Thoracic aorta (tissue), 2 donors: ENCODE results near the gene TAPBPL. TPM values are rescaled to one million over a fixed set of nuclear protein-coding genes. Genes with fewer than 3 reads are reported as not detected.

ENCODE experiments used
- ATAC-seq: fragments of 150-250 bp; one replicate; pipeline ENCODE4 v1.8.0; 2017; ENCODE audit warnings: low read depth; ENCODE audit not compliant: insufficient number of reproducible peaks, low FRiP score
- DNase-seq: peaks from one replicate; pipeline ENCODE4 v3.0.0-alpha.2; 2020; ENCODE audit warnings: low spot score
- H3K27ac ChIP-seq, 2 donors: fragments of 200-600 bp; sonication (generic); 1 replicate in 1 of 2; 2 replicates in 1 of 2; pipeline ENCODE4 v1.5.1; 2016; ENCODE audit warnings: mild to moderate bottlenecking in 2 of 2, moderate library complexity in 2 of 2
- H3K27me3 ChIP-seq: fragments of 200-600 bp; sonication (generic); replicated peaks from 2 replicates; pipeline ENCODE4 v1.6.0; 2016; ENCODE audit warnings: mild to moderate bottlenecking; ENCODE audit not compliant: insufficient read depth
- H3K36me3 ChIP-seq: fragments of 200-600 bp; sonication (generic); one replicate; pipeline ENCODE4 v1.5.1; 2016
- H3K4me1 ChIP-seq, 2 donors: fragments of 200-600 bp; sonication (generic); 1 replicate in 1 of 2; 2 replicates in 1 of 2; pipeline versions ENCODE4 v1.5.1 to v1.6.0; 2016; ENCODE audit warnings: low read depth in 2 of 2, mild to moderate bottlenecking in 1 of 2; ENCODE audit not compliant: control insufficient read depth in 1 of 2
- H3K4me3 ChIP-seq: fragments of 200-600 bp; sonication (generic); 2 replicates; pipeline ENCODE4 v1.5.1; 2016; ENCODE audit warnings: mild to moderate bottlenecking
- H3K9me3 ChIP-seq: fragments of 200-600 bp; sonication (generic); 2 replicates; pipeline ENCODE4 v1.5.1; 2016
- CTCF ChIP-seq: fragments of 200-600 bp; sonication (generic); IDR thresholded peaks from one replicate; pipeline ENCODE4 v1.5.1; 2019; ENCODE audit warnings: antibody characterized with exemption
- total RNA-seq, 2 donors: library from RNA; depleted of rRNA; stranded (reverse); fragments of >200 nt; gene quantifications; one replicate each; pipeline versions ENCODE4 v1.1.0 to v1.2.3, GENCODE V29; 2016

The TAPBPL gene
- total RNA-seq, 2 donors from 2014 or later = 23.7 to 37.5 TPM

GRCh38 chr12:6432991-6433390, 18.9 kb upstream of the TAPBPL start:
- no peak for ATAC-seq
- Histone ChIP-seq H3K36me3 (no peaks in the 10 kb centered on the region), H3K27ac (no peak overlapping the region), H3K4me1 (peaks cover 9 to 16% of the 10 kb centered on the region in 2 donors), H3K9me3 (no peaks in the 10 kb centered on the region), H3K27me3 (no peaks in the 10 kb centered on the region), H3K4me3 (no peak overlapping the region)
- no peak for TF ChIP-seq CTCF
- DNase-seq = no peak

- peaks cover 9 to 16% of the 10 kb centered on the region in 2 donors for H3K4me1 ChIP-seq
- ATAC-seq = no peak
- H3K27ac ChIP-seq = no peak overlapping the region
- no peak overlapping the region for H3K4me3 ChIP-seq
- H3K9me3 ChIP-seq = no peaks in the 10 kb centered on the region
- H3K36me3 ChIP-seq = no peaks in the 10 kb centered on the region
- no peak for TF ChIP-seq CTCF
- no peaks in the 10 kb centered on the region for H3K27me3 ChIP-seq
- no peak for DNase-seq
Observed at GRCh38 chr12:6434205-6435140, 17.4 kb upstream of the TAPBPL start.

- H3K4me1 ChIP-seq = peaks cover 0 to 5% of the 10 kb centered on the region in 2 donors
- H3K36me3 ChIP-seq = no peaks in the 10 kb centered on the region
- H3K27me3 ChIP-seq = no peaks in the 10 kb centered on the region
- no peak for DNase-seq
- no peak overlapping the region for H3K4me3 ChIP-seq
- H3K27ac ChIP-seq = no peak overlapping the region
- H3K9me3 ChIP-seq = no peaks in the 10 kb centered on the region
- TF ChIP-seq CTCF = no peak
- no peak for ATAC-seq
Observed at GRCh38 chr12:6435961-6436715, 15.7 kb upstream of the TAPBPL start.

- no peak for TF ChIP-seq CTCF
- H3K4me1 ChIP-seq = no peaks in the 10 kb centered on the region
- H3K27ac ChIP-seq = no peak overlapping the region
- no peak for ATAC-seq
- H3K4me3 ChIP-seq = no peak overlapping the region
- H3K36me3 ChIP-seq = no peaks in the 10 kb centered on the region
- no peaks in the 10 kb centered on the region for H3K9me3 ChIP-seq
- DNase-seq = no peak
- H3K27me3 ChIP-seq = no peaks in the 10 kb centered on the region
Observed at GRCh38 chr12:6437586-6437985, 14.3 kb upstream of the TAPBPL start.

- ATAC-seq = no peak
Observed at GRCh38 chr12:6438345-6438744, 13.5 kb upstream of the TAPBPL start.

More at GRCh38 chr12:6438345-6438744, 13.5 kb upstream of the TAPBPL start:
- no peak for DNase-seq
- no peaks in the 10 kb centered on the region for H3K9me3 ChIP-seq
- no peak for TF ChIP-seq CTCF
- no peaks in the 10 kb centered on the region for H3K36me3 ChIP-seq
- no peaks in the 10 kb centered on the region for H3K4me1 ChIP-seq
- H3K27me3 ChIP-seq = no peaks in the 10 kb centered on the region
- H3K27ac ChIP-seq = no peak overlapping the region
- H3K4me3 ChIP-seq = no peak overlapping the region
